ENCODE data around the gene POC1B. TPM values are rescaled to one million over a fixed set of nuclear protein-coding genes. Genes with fewer than 3 reads are reported as not detected.
"Not testable (repeated sequence)": the region's sequence is repeated elsewhere in the genome, so short reads cannot be mapped to it uniquely, and the experiment has no call there.

The POC1B gene
- total RNA-seq, 2 experiments from 2014 or later: 18.8 to 19.2 TPM

GRCh38 chr12:89468648-89469326 is 57.1 kb downstream of the POC1B start:
- H3K9me3 Mint-ChIP-seq: no peaks in the 10 kb centered on the region
- peak overlapping the region; percentile 80 for H3K27ac Mint-ChIP-seq
- peaks cover 9% of the 10 kb centered on the region for H3K36me3 Mint-ChIP-seq
- DNase-seq: no peak
- no peaks in the 10 kb centered on the region for H3K27me3 Mint-ChIP-seq
- peaks cover 55% of the 10 kb centered on the region for H3K4me1 Mint-ChIP-seq
- H3K4me3 Mint-ChIP-seq: peak overlapping the region; percentile 40

GRCh38 chr12:89468017-89468416 is 57.8 kb downstream of the POC1B start:
- Mint-ChIP-seq H3K9me3 (no peaks in the 10 kb centered on the region), H3K4me3 (peak overlapping the region; percentile 36), H3K36me3 (peaks cover 9% of the 10 kb centered on the region), H3K27ac (peak overlapping the region; percentile 22), H3K4me1 (peaks cover 55% of the 10 kb centered on the region), H3K27me3 (no peaks in the 10 kb centered on the region)
- no peak for DNase-seq

DNA sequence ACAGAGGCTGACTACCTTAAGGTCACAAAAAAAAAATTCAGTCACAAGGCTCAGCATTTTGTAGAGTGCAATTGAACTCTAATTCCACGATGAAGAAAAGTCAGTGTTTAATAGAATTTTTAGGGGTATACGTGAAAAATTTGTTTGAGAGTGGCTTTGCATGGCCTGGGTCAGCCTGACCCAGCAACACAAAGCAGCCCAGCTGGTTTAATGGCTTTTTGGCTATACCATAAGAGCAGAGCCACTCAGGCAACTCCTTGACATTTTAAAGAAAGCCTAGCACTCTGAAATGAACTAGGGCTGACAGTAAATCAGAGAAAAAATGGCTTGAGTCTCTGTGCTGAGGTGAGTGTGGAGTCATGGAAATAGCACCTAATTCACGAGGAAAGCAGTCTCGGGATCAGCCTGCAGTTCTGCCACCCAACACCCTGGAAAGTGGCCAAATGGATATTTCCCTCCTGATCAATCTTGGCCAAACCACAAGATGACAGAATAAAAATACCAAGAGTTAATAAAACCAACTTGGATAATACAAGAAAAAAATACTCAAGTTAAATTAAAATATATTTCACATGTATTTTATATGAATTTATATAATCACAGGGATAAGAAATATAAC is 60.8 kb downstream of the POC1B start:
- Mint-ChIP-seq H3K27ac (no peak overlapping the region), H3K36me3 (peaks cover 14% of the 10 kb centered on the region), H3K4me3 (no peak overlapping the region), H3K9me3 (no peaks in the 10 kb centered on the region), H3K4me1 (peaks cover 50% of the 10 kb centered on the region), H3K27me3 (no peaks in the 10 kb centered on the region)
- DNase-seq: no peak

- peak overlapping the region; percentile 71 for H3K27ac Mint-ChIP-seq
- DNase-seq: no peak
- H3K9me3 Mint-ChIP-seq: no peaks in the 10 kb centered on the region
- no peaks in the 10 kb centered on the region for H3K27me3 Mint-ChIP-seq
- H3K4me3 Mint-ChIP-seq: no peak overlapping the region
- peaks cover 9% of the 10 kb centered on the region for H3K36me3 Mint-ChIP-seq
- H3K4me1 Mint-ChIP-seq: peaks cover 26% of the 10 kb centered on the region
These were observed 63.9 kb downstream of the POC1B start for GRCh38 chr12:89461649-89462612.

- Mint-ChIP-seq H3K36me3 (peaks cover 5% of the 10 kb centered on the region), H3K27ac (no peak overlapping the region), H3K4me3 (no peak overlapping the region), H3K4me1 (peaks cover 19% of the 10 kb centered on the region), H3K9me3 (no peaks in the 10 kb centered on the region), H3K27me3 (no peaks in the 10 kb centered on the region)
- DNase-seq: no peak
These were observed 64.7 kb downstream of the POC1B start for GRCh38 chr12:89461190-89461589.

DNA sequence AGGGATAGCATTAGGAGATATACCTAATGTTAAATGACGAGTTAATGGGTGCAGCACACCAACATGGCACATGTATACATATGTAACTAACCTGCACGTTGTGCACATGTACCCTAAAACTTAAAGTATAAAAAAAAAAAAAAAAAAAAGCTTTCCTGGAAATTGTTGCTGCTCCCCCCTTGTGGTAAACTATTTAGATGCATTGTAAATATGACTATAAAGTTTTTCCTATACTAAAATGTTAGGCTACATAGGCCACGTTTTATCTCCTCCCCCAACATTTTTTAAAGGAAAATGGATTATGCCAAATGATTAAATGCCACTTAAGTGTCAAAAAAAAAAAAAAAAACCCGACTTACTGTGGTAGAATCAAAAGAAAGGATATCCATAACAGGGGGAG is 66.6 kb downstream of the POC1B start:
- not testable (repeated sequence) for H3K36me3 Mint-ChIP-seq, H3K4me3 Mint-ChIP-seq, H3K27ac Mint-ChIP-seq, H3K9me3 Mint-ChIP-seq, DNase-seq, H3K27me3 Mint-ChIP-seq
- H3K4me1 Mint-ChIP-seq: peaks cover 12% of the 10 kb centered on the region

DNA sequence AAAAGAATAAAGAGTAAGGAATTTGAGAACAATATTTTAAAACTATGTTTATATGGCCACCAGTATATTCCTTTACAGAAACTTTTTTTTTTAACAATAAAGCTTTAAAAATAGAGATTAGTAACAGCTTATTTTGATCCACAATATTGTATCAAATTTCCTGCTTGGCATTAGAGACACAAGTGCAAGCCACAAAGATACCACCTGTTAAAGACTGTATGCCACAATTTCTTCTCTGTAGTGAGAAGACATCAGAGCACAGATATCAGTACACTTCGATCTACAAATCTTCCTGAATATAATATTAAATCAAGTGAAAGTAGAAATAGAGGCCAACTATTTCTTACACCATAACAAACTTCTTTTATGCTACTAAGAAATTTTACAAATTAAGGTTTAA is 69.3 kb downstream of the POC1B start:
- no peak overlapping the region for H3K4me3 Mint-ChIP-seq
- H3K4me1 Mint-ChIP-seq: peaks cover 10% of the 10 kb centered on the region
- no peak for DNase-seq
- H3K27me3 Mint-ChIP-seq: no peaks in the 10 kb centered on the region
- peaks cover 11% of the 10 kb centered on the region for H3K36me3 Mint-ChIP-seq
- H3K9me3 Mint-ChIP-seq: no peaks in the 10 kb centered on the region
- H3K27ac Mint-ChIP-seq: no peak overlapping the region

- Mint-ChIP-seq H3K4me3 (no peak overlapping the region), H3K36me3 (peaks cover 7% of the 10 kb centered on the region), H3K9me3 (no peaks in the 10 kb centered on the region), H3K27me3 (no peaks in the 10 kb centered on the region), H3K4me1 (peaks cover 6% of the 10 kb centered on the region), H3K27ac (no peak overlapping the region)
- DNase-seq: no peak
These were observed 71.6 kb downstream of the POC1B start for GRCh38 chr12:89454080-89454848.

- H3K9me3 Mint-ChIP-seq: no peaks in the 10 kb centered on the region
- DNase-seq: no peak
- no peak overlapping the region for H3K4me3 Mint-ChIP-seq
- no peaks in the 10 kb centered on the region for H3K27me3 Mint-ChIP-seq
- H3K36me3 Mint-ChIP-seq: peaks cover 10% of the 10 kb centered on the region
- H3K27ac Mint-ChIP-seq: no peak overlapping the region
- H3K4me1 Mint-ChIP-seq: peaks cover 6% of the 10 kb centered on the region
These were observed 72.5 kb downstream of the POC1B start for GRCh38 chr12:89453121-89453978.

DNA sequence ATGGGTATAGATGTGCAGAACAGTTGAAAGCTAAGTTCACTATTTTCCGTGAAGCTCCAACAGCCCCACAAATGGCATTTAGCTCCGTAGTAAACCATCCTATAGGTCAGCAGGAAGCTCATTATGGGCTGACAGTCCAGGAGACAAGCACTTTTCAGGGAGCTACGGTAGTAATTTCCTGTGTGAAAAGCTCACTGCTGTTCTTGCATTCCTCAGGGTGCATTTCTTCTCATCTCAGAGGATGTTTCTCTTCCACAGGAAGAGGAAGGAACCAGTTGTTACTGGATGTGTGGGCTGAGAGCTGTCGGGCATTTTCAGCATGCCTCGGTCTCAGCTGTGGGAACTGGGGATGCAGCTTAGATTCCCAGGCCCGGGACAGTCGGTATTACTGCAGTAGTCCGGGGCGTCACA is 74.0 kb downstream of the POC1B start:
- Mint-ChIP-seq H3K36me3 (peaks cover 17% of the 10 kb centered on the region), H3K9me3 (no peaks in the 10 kb centered on the region), H3K27ac (no peak overlapping the region), H3K4me1 (peaks cover 6% of the 10 kb centered on the region), H3K4me3 (no peak overlapping the region), H3K27me3 (no peaks in the 10 kb centered on the region)
- no peak for DNase-seq

DNA sequence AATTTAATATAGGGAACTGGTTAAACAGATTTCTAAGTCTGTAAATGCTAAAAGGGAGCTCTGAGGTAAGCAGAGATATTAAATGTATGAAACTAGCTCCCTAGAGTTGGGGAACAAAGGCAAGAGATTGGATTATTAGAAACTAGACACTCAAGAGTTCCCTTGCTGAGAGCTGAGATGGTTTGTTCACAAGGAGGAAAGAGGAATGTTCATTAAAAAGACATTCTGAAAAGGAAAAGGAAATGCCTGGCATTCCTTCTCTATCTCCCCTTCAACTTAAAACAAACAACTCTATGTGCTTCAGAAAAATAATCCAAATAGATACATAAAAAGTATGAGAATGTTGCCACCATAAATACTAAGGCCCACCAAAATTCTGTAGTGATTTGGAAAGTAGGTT is 74.9 kb downstream of the POC1B start:
- no peak for DNase-seq
- H3K4me1 Mint-ChIP-seq: peaks cover 6% of the 10 kb centered on the region
- peaks cover 3% of the 10 kb centered on the region for H3K9me3 Mint-ChIP-seq
- H3K4me3 Mint-ChIP-seq: no peak overlapping the region
- H3K27ac Mint-ChIP-seq: no peak overlapping the region
- peaks cover 21% of the 10 kb centered on the region for H3K36me3 Mint-ChIP-seq
- no peaks in the 10 kb centered on the region for H3K27me3 Mint-ChIP-seq

- H3K4me1 Mint-ChIP-seq: peaks cover 3% of the 10 kb centered on the region
- H3K4me3 Mint-ChIP-seq: no peak overlapping the region
- no peak overlapping the region for H3K27ac Mint-ChIP-seq
- DNase-seq: no peak
- no peaks in the 10 kb centered on the region for H3K27me3 Mint-ChIP-seq
- H3K36me3 Mint-ChIP-seq: peaks cover 30% of the 10 kb centered on the region
- H3K9me3 Mint-ChIP-seq: peaks cover 3% of the 10 kb centered on the region
These were observed 76.9 kb downstream of the POC1B start for GRCh38 chr12:89448951-89449371.

DNA sequence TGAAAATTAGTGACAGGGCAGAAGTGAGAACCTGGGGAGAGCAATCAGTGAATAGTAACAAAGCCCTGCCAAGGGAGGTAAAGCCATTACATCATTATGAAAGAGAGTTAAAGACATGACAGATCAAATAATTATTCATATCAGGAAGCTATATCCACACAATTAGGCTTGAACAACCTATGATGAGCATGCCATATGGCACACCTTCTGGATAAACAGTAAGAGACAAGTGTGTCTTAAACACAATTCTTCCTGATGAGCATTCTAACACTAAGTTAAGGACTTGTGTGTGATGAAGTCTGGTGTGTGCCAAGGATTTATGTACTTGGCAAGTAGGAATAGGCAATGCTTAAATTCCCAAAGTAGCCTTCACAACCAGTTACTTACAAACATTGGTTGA is 77.3 kb downstream of the POC1B start:
- H3K27ac Mint-ChIP-seq: no peak overlapping the region
- no peak for DNase-seq
- no peaks in the 10 kb centered on the region for H3K27me3 Mint-ChIP-seq
- H3K4me3 Mint-ChIP-seq: no peak overlapping the region
- H3K9me3 Mint-ChIP-seq: peaks cover 3% of the 10 kb centered on the region
- peaks cover 3% of the 10 kb centered on the region for H3K4me1 Mint-ChIP-seq
- peaks cover 34% of the 10 kb centered on the region for H3K36me3 Mint-ChIP-seq

DNA sequence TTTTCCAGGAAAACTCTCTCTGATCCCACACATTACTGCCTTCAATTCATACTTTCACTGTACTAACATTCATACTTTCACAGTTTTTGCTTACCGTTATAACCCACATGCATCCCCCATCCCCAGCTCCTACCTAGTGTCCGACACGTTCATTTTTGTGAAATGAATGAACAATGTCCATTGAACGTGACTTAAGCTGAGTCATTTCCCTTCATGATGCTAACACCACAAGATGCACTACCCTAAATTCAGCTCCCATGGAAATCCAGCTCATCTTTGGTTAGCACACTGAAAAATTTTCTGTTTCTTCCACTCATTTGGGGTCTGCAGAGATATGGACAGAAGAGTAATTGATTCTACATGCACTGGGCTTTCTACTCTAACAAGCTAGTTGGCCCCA is 85.9 kb downstream of the POC1B start:
- Mint-ChIP-seq H3K4me1 (peaks cover 4% of the 10 kb centered on the region), H3K36me3 (peaks cover 60% of the 10 kb centered on the region), H3K27ac (no peak overlapping the region), H3K27me3 (no peaks in the 10 kb centered on the region), H3K9me3 (peaks cover 6% of the 10 kb centered on the region), H3K4me3 (no peak overlapping the region)
- DNase-seq: no peak
